Stimulated activated CD4-positive, alpha-beta T cell treated with anti-CD3 and anti-CD28 coated beads, Interleukin-12 subunit alpha, Interleukin-12 subunit beta, amount 100 ng/mL, for 4 hours (primary cell): ENCODE measurements around the gene ZNF841.
A peak's percentile ranks its signal among the peaks of the same experiment; 100 is the strongest.
"Not testable (repeated sequence)": the region's sequence is repeated elsewhere in the genome, so short reads cannot be mapped to it uniquely, and the experiment has no call there.

Experiments
- DNase-seq: peaks from one replicate; pipeline ENCODE4 v3.0.0-alpha.2; 2020

The ZNF841 gene

DNA sequence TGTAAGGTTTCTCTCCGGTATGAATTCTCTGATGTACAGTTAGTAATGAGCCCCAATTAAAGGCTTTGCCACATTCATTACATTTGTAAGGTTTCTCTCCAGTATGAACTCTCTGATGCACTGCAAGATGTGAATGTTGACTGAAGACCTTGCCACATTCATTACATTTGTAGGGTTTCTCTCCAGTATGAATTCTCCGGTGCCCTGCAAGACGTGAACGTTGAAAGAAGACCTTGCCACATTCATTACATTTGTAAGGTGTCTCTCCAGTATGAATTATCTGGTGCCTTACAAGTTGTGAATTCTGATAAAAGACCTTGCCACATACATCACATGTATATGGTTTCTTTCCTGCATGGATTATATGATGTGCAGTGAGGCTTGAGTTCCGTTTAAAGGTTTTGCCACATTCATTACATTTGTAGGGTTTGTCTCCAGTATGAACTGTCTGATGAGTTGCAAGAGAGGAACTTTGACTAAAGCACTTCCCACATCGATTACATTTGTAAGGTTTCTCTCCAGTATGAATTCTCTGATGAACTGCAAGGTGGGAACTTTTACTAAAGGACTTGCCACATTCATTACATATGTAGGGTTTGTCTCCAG lies 29.2 kb downstream of the ZNF841 start:
- DNase-seq: no peak

DNA sequence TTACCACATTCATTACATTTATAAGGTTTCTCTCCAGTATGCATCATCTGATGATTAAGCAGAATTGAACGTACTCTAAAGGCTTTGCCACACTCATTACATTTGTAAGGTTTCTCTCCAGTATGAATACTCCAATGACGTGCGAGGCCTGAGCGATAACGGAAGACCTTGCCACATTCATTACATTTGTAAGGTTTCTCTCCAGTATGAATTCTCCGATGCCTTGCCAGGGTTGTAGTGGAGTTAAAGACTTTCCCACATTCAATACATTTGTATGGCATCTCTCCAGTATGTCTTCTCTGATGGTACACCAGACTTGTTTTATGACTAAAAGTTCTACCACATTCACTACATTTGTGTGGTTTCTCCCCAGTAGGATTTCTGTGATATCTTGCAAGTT lies 30.2 kb downstream of the ZNF841 start:
- DNase-seq: no peak

GRCh38 chr19:52056480-52056879 lies 39.1 kb downstream of the ZNF841 start:
- DNase-seq: not testable (repeated sequence)

DNA sequence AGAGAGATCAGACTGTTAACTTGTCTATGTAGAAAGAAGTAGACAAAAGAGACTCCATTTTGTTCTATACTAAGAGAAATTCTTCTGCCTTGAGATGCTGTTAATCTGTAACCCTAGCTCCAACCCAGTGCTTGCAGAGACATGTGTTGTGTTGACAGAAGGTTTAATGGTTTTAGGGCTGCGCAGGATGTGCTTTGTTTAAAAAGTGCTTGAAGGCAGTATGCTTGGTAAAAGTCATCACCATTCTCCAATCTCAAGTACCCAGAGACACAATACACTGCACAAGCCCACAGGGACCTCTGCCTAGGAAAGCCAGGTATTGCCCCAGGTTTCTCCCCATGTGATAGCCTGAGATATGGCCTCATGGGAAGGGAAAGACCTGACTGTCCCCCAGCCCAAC lies 43.8 kb downstream of the ZNF841 start:
- DNase-seq: not testable (repeated sequence)

GRCh38 chr19:52048555-52049501 lies 46.7 kb downstream of the ZNF841 start, which contains the start of gene ZNF432:
TSS of gene ZNF432 (minus strand) at chr19:52048838. CDS start at chr19:52046868, 1,970 bp downstream.
- peak; percentile 75 for DNase-seq

- no peak for DNase-seq
These were observed 56.4 kb downstream of the ZNF841 start for GRCh38 chr19:52039169-52039568.

GRCh38 chr19:52034051-52034728 lies 61.4 kb downstream of the ZNF841 start:
- DNase-seq: no peak

DNA sequence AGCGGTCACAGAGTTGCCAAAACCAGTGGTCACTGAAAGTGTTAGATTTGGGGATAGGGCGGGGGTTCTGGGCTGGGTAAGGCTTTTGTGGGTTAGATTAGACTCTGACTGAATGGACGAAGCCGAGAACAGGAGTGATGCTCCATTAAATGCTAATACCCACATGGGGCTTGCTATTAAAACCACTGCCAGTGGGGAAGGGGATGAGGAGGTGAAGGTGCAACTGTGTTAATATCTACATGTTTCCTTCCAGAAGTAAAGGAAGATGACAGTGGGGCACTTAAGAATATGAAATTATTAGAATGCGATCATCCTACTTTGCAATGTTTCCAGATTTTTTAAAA lies 66.8 kb downstream of the ZNF841 start:
- no peak for DNase-seq

GRCh38 chr19:52028027-52028779 lies 67.4 kb downstream of the ZNF841 start, which contains the start of gene ZNF614:
TSS of gene ZNF614 (minus strand) at chr19:52028379. CDS start at chr19:52025745, 2,634 bp downstream.
- peak; percentile 79 for DNase-seq

DNA sequence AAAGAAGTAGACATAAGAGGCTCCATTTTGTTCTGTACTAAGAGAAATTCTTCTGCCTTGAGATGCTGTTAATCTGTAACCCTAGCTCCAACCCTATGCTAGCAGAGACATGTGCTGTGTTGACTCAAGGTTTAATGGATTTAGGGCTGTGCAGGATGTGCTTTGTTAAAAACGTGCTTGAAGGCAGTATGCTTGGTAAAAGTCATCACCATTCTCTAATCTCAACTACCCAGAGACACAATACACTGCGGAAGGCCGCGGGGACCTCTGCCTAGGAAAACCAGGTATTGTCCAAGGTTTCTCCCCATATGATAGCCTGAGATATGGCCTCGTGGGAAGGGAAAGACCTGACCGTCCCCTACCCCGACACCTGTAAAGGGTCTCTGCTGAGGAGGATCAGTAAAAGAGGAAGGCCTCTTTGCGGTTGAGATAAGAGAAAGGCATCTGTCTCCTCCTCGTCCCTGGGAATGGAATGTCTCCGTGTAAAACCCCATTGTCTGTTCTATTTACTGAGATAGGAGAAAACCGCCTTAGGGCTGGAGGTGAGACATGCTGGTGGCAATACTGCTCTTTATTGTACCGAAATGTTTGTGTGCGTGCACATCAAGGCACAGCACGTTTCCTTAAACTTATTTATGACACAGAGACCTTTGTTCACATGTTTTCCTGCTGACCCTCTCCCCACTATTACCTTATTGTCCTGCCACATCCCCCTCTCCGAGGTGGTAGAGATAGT lies 69.1 kb downstream of the ZNF841 start:
- DNase-seq: not testable (repeated sequence)

- not testable (repeated sequence) for DNase-seq
These were observed 71.1 kb downstream of the ZNF841 start for GRCh38 chr19:52024478-52024877.

DNA sequence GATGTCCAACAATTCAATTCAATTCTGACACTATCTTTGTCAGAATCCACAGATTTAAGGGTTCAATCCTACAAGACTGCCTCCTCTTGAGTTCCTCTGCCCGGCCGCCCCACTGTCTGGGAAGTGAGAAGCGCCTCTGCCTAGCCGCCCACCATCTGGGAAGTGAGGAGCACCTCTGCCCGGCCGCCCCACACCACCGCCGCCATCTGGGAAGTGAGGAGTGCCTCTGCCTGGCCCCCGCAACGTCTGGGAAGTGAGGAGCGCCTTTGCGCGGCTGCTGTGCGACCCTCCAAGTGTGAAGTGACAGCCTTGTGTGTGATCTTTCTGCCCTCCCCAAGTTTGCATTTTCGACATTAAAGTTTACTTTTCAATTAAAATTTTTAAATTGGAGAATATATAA lies 73.4 kb downstream of the ZNF841 start:
- DNase-seq: no peak

DNA sequence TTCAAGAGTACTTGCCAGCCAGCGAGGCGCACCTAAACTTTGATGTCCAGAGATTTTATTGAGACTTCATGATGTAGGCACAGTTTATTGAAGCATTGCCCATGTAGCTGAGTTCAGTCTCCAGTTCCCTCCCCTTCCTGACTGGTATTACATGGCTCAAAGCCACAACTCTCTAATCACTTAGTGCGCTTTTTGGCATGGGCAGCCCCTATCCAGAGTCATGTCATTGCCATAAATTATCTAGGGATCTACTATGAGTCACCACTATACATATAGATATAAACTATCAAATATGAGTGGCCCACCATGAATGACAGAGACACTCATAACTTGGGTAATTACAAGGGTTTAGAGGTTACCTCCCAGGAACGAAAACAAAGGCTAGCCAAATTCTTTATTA lies 75.1 kb downstream of the ZNF841 start:
- DNase-seq: no peak
